Cardiac muscle cell (in vitro differentiated cells and primary cell): Measurements from ENCODE around the gene GDF7. TPM values are rescaled to one million over a fixed set of nuclear protein-coding genes. Genes with fewer than 3 reads are reported as not detected.

Source experiments
- DNase-seq, 2 donors: peaks; one replicate each; pipeline versions ENCODE4 v3.0.0 to v3.0.0-alpha.2; 2010 to 2017; ENCODE audit warnings: low read depth in 1 of 2, low spot score in 1 of 2
- H3K27ac ChIP-seq: fragments of 200-600 bp; sonication (generic); 2 replicates; pipeline ENCODE4 v1.5.1; 2016
- H3K27me3 ChIP-seq: fragments of 200-600 bp; sonication (generic); 2 replicates; pipeline ENCODE4 v1.6.0; 2016; ENCODE audit warnings: control low read depth
- H3K36me3 ChIP-seq: fragments of 200-600 bp; sonication (generic); 2 replicates; pipeline ENCODE4 v1.5.1; 2016; ENCODE audit warnings: control low read depth
- H3K4me1 ChIP-seq: fragments of 200-600 bp; sonication (generic); 2 replicates; pipeline ENCODE4 v1.8.1; 2017; ENCODE audit warnings: low read depth, mild to moderate bottlenecking, mixed run types
- H3K4me3 ChIP-seq: fragments of 200-600 bp; sonication (generic); 2 replicates; pipeline ENCODE4 v1.5.1; 2016; ENCODE audit warnings: mild to moderate bottlenecking
- H3K9me3 ChIP-seq: fragments of 200-600 bp; sonication (generic); 2 replicates; pipeline ENCODE4 v1.5.1; 2017; ENCODE audit warnings: low read depth, mild to moderate bottlenecking, control low read depth
- CTCF ChIP-seq: IDR thresholded peaks from 2 replicates; pipeline ENCODE4 v1.5.1; 2012; ENCODE audit warnings: low read depth, mild to moderate bottlenecking, low read length
- polyA plus RNA-seq: library from polyadenylated mRNA; unstranded; fragments of >200 nt; fragmentation: Nextera tagmentation; extraction: Ambion mirVana; gene quantifications from 2 replicates; pipeline ENCODE4 v1.2.1, GENCODE V29; 2016
- total RNA-seq: library from RNA; depleted of rRNA; stranded (reverse); fragments of >200 nt; gene quantifications from 2 replicates; pipeline ENCODE4 v1.2.3, GENCODE V29; 2016

GDF7 gene
- total and polyA plus RNA-seq, 2 experiments from 2014 or later: 0.09 to 0.15 TPM

DNA sequence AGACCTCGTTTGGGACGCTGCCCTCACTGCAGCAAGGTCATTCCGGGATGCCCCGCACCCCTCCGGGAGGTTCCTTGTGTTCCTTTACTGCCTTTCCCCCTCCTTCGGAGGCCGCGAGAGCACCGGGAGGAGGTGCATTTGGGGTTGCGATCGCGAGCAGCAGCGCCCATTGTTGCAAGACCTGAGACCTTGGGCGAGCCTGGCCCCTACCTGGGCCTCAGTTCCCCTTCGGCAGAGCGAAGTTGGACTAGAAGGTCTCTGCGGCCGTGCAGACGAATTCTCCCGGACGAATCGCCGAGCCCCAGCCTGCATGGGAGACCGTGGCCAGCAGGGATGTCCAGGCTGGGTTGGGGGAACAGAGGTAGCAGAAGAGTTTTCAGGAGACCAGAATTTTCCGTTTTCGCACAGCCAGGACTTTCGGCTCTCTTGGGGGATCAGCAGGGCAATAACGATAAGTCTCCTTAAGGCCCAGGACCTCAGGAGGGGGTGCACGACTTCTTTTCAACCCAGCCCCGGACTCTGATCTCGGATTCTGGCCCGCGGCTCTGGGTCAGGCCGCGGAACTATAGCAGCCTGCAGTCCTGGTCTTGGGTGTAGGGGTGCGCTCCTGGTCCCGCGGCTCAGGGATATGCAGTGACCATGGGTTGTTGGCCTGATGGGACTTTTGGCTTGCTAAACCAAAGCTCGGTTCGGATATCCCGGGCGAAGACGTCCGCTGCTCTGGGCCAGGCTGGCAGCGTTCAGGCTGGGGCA, 2.8 kb downstream of the GDF7 start:
- no peak overlapping the region for H3K4me3 ChIP-seq

GRCh38 chr2:20670315-20671035, 3.5 kb downstream of the GDF7 start:
- Histone ChIP-seq H3K4me1 (peaks cover 8% of the 10 kb centered on the region), H3K36me3 (no peaks in the 10 kb centered on the region), H3K27ac (no peak overlapping the region), H3K27me3 (peaks cover 94% of the 10 kb centered on the region), H3K4me3 (no peak overlapping the region), H3K9me3 (no peaks in the 10 kb centered on the region)
- TF ChIP-seq CTCF: no peak
- peak in 1 of 2 donors; percentile 26 for DNase-seq

More for the DNA sequence above, 2.8 kb downstream of the GDF7 start:
- no peak for DNase-seq
- no peak overlapping the region for H3K27ac ChIP-seq
- H3K27me3 ChIP-seq: peaks cover 99% of the 10 kb centered on the region
- no peak for TF ChIP-seq CTCF
- no peaks in the 10 kb centered on the region for H3K36me3 ChIP-seq
- peaks cover 8% of the 10 kb centered on the region for H3K4me1 ChIP-seq
- no peaks in the 10 kb centered on the region for H3K9me3 ChIP-seq

DNA sequence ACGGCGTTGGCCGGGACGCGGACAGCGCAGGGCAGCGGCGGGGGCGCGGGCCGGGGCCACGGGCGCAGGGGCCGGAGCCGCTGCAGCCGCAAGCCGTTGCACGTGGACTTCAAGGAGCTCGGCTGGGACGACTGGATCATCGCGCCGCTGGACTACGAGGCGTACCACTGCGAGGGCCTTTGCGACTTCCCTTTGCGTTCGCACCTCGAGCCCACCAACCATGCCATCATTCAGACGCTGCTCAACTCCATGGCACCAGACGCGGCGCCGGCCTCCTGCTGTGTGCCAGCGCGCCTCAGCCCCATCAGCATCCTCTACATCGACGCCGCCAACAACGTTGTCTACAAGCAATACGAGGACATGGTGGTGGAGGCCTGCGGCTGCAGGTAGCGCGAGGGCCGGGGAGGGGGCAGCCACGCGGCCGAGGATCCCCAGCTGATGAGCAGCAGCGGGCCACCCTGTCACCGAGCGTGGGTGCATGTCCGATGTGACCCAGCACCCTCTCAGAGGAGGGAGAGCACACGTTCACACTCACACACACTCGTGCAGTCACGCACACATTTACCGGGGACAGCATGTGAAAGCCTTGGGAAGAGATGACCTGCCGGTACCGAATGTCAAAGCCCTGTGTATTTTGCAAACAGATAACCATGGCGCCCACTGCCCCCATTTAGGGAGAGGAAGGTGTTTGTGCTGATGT, 4.2 kb downstream of the GDF7 start:
- TF ChIP-seq CTCF: no peak
- Histone ChIP-seq H3K9me3 (no peaks in the 10 kb centered on the region), H3K4me3 (no peak overlapping the region), H3K27me3 (peaks cover 87% of the 10 kb centered on the region), H3K27ac (no peak overlapping the region), H3K4me1 (peaks cover 4% of the 10 kb centered on the region), H3K36me3 (no peaks in the 10 kb centered on the region)
- no peak for DNase-seq

GRCh38 chr2:20671736-20672080, 4.8 kb downstream of the GDF7 start:
- Histone ChIP-seq H3K4me1 (no peaks in the 10 kb centered on the region), H3K4me3 (no peak overlapping the region)
- DNase-seq: no peak

More at GRCh38 chr2:20671736-20672080, 4.8 kb downstream of the GDF7 start:
- Histone ChIP-seq H3K9me3 (no peaks in the 10 kb centered on the region), H3K27ac (no peak overlapping the region), H3K27me3 (peaks cover 82% of the 10 kb centered on the region), H3K36me3 (no peaks in the 10 kb centered on the region)
- no peak for TF ChIP-seq CTCF
